Upper lobe of right lung (tissue), 1 donor: ENCODE data around the gene TMEM135. TPM values are rescaled to one million over a fixed set of nuclear protein-coding genes. Genes with fewer than 3 reads are reported as not detected.
"Not testable (repeated sequence)": the region's sequence is repeated elsewhere in the genome, so short reads cannot be mapped to it uniquely, and the experiment has no call there.

Experiments used
- ATAC-seq: fragments of 200-7000 bp; cut with Tn5 transposase; one replicate; pipeline ENCODE4 v1.9.1; 2020; ENCODE audit warnings: mild to moderate bottlenecking, moderate library complexity
- DNase-seq: peaks from one replicate; pipeline ENCODE4 v3.0.0-alpha.2; 2020
- H3K27ac ChIP-seq: fragments of 200-600 bp; one replicate; pipeline ENCODE4 v1.8.0; 2022
- H3K27me3 ChIP-seq: fragments of 200-600 bp; one replicate; pipeline ENCODE4 v1.8.0; 2022; ENCODE audit warnings: mild to moderate bottlenecking
- H3K36me3 ChIP-seq: fragments of 200-600 bp; one replicate; pipeline ENCODE4 v1.8.0; 2022
- H3K4me1 ChIP-seq: fragments of 200-600 bp; one replicate; pipeline ENCODE4 v1.8.0; 2022
- H3K4me3 ChIP-seq: fragments of 200-600 bp; one replicate; pipeline ENCODE4 v1.8.0; 2022; ENCODE audit warnings: mild to moderate bottlenecking
- H3K9me3 ChIP-seq: fragments of 200-600 bp; one replicate; pipeline ENCODE4 v1.8.0; 2022
- intact Hi-C: fragments of 100-400 bp; cut with DNase I; formaldehyde crosslinking; loops from one replicate; pipeline ENCODE4 v1.11.0; 2022
- total RNA-seq: library from RNA; stranded (reverse); fragmentation: NEBNext Ultra II Directional; extraction: Animal tissue kit (Norgen Biotek cat#: 25700); gene quantifications from one replicate; pipeline ENCODE4 v1.2.1, GENCODE V29; 2021
- TF ChIP-seq, protein P1 (sequence below): fragments of 200-600 bp; IDR thresholded peaks from one replicate; pipeline ENCODE4 v1.8.0; 2022; ENCODE audit warnings: antibody characterized with exemption
- donor health status: DM: no; HTN: yes; CAD: no; lungs with severe emphysema.

The TMEM135 gene
- total RNA-seq, 1 donor from 2014 or later: 24.5 TPM

DNA sequence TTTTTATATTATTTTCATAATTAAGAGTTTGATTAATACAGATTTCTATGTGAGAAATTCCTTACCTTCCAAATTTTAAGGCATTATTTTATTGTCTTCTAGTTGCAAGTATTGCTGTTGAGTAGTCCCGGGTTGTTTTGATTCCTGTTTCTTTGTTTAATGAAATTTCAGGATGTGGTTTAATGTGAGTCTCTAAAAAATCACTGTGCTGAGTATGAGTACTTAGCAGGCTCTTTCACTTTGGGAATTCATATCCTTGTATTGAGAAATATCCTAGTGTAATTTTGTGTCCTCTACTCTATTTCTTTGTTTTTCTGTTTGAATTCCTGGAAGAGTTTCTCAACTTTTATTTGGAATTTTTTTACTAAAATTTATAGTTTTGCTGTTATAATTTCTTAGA is 113.2 kb downstream of the TMEM135 start:
- no peak for DNase-seq
- no peaks in the 10 kb centered on the region for H3K27me3 ChIP-seq
- TF ChIP-seq, protein P1, sequence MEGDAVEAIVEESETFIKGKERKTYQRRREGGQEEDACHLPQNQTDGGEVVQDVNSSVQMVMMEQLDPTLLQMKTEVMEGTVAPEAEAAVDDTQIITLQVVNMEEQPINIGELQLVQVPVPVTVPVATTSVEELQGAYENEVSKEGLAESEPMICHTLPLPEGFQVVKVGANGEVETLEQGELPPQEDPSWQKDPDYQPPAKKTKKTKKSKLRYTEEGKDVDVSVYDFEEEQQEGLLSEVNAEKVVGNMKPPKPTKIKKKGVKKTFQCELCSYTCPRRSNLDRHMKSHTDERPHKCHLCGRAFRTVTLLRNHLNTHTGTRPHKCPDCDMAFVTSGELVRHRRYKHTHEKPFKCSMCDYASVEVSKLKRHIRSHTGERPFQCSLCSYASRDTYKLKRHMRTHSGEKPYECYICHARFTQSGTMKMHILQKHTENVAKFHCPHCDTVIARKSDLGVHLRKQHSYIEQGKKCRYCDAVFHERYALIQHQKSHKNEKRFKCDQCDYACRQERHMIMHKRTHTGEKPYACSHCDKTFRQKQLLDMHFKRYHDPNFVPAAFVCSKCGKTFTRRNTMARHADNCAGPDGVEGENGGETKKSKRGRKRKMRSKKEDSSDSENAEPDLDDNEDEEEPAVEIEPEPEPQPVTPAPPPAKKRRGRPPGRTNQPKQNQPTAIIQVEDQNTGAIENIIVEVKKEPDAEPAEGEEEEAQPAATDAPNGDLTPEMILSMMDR: no peak
- H3K9me3 ChIP-seq: no peaks in the 10 kb centered on the region
- no peak overlapping the region for H3K4me3 ChIP-seq
- H3K4me1 ChIP-seq: no peaks in the 10 kb centered on the region
- intact Hi-C loops: no loop called here
- H3K27ac ChIP-seq: no peak overlapping the region
- no peak for ATAC-seq
- H3K36me3 ChIP-seq: no peaks in the 10 kb centered on the region

DNA sequence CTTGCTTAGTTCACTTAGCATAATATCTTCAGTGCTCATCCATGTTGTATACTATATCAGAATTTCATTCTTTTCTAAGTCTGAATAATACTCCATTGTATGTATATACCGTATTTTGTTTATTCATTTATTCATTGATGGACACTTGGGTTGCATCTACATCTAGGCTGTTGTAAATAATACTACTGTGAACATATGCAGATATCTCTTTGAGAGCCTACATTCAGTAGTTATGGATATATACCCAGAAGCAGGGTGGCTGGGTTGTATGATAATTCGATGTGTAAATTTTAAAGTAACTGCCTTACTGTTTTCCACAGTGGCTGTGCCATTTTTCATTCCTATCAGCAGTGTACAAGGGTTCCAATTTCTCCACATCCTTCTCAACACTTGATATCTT is 116.5 kb downstream of the TMEM135 start:
- H3K36me3 ChIP-seq: no peaks in the 10 kb centered on the region
- no peak for ATAC-seq
- H3K4me3 ChIP-seq: no peak overlapping the region
- no peak for DNase-seq
- H3K4me1 ChIP-seq: no peaks in the 10 kb centered on the region
- TF ChIP-seq, protein P1: no peak
- no peak overlapping the region for H3K27ac ChIP-seq
- intact Hi-C loops: no loop called here
- H3K9me3 ChIP-seq: no peaks in the 10 kb centered on the region
- no peaks in the 10 kb centered on the region for H3K27me3 ChIP-seq

DNA sequence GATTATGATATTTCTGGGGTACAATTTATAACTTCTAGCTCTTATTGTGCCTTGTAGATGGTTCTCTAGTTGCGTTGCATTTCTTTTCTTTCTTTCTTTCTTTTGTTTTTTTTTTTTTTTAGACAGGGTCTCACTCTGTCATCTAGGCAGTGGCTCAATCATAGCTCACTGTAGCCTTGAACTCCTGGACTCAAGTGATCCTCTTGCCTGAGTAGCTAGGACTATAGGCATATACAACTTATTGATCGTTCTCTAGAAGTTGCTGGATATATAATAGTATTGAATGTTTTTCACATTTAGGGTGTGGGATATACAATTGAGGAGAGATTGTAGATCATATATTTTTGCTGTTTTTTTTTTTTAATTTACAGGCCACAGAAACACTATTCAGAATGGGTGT is 119.2 kb downstream of the TMEM135 start:
- TF ChIP-seq, protein P1: no peak
- DNase-seq (no peak), ATAC-seq (no peak)
- no peaks in the 10 kb centered on the region for H3K36me3 ChIP-seq
- H3K4me3 ChIP-seq: no peak overlapping the region
- no peaks in the 10 kb centered on the region for H3K9me3 ChIP-seq
- intact Hi-C loops: no loop called here
- H3K4me1 ChIP-seq: no peaks in the 10 kb centered on the region
- no peak overlapping the region for H3K27ac ChIP-seq
- H3K27me3 ChIP-seq: no peaks in the 10 kb centered on the region

DNA sequence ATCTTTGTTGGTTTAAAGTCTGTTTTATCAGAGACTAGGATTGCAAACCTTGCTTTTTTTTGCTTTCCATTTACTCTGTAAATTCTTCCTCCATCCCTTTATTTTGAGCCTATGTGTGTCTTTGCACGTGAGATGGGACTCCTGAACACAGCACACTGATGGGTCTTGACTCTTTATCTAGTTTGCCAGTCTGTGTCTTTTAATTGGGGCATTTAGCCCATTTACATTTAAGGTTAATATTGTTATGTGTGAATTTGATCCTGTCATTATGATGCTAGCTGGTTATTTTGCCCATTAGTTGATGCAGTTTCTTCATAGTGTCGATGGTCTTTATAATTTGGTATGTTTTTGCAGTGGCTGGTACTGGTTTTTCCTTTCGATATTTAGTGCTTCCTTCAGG is 131.3 kb downstream of the TMEM135 start:
- DNase-seq, H3K27me3 ChIP-seq, H3K36me3 ChIP-seq, ATAC-seq, H3K4me3 ChIP-seq, intact Hi-C loops, H3K27ac ChIP-seq: not testable (repeated sequence)
- H3K4me1 ChIP-seq: peaks cover 11% of the 10 kb centered on the region
- peaks cover 11% of the 10 kb centered on the region for H3K9me3 ChIP-seq

DNA sequence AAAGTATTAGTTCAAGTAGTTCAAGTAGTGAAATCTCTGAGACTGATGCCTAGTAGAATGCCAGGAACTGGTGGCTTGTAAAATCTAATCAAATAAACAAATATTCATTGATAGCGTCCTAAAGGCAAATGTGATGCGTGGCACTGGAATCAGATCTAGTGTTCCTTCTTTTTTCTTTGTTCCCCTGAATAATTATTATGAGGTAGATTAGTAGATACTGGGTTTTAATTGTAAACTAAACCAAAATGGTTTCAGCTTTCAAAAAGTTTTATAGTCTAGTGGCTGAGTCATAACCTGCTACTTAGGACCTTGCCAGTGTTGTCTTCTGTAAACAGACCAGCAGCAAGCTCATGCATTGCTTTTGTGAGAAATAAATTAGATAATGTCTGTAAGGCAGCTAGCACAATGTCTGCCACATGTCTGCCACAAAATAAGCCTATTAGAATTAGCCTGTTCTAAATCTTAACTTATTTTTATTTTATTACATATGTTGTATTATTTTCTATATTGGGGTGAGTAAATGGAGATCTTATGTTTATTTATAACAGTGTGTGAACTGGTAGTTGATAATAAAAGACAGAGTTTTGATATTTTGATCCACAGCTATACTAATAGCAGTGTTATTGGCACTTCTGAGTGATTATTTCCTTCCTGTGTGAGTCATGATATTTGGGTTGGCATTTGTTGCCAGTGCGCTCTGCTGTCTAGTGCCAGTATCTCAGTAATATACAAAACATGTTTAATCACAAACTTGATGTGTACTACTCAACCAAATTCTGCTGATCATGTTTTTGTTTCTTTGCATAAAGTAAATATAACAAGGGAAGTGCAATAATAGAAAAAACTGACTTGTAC is 135.7 kb downstream of the TMEM135 start:
- intact Hi-C loops: no loop called here
- H3K4me1 ChIP-seq: peaks cover 11% of the 10 kb centered on the region
- no peak overlapping the region for H3K4me3 ChIP-seq
- DNase-seq (no peak), ATAC-seq (no peak)
- H3K27me3 ChIP-seq: no peaks in the 10 kb centered on the region
- no peaks in the 10 kb centered on the region for H3K36me3 ChIP-seq
- no peak overlapping the region for H3K27ac ChIP-seq
- TF ChIP-seq, protein P1: no peak
- H3K9me3 ChIP-seq: peaks cover 9% of the 10 kb centered on the region

DNA sequence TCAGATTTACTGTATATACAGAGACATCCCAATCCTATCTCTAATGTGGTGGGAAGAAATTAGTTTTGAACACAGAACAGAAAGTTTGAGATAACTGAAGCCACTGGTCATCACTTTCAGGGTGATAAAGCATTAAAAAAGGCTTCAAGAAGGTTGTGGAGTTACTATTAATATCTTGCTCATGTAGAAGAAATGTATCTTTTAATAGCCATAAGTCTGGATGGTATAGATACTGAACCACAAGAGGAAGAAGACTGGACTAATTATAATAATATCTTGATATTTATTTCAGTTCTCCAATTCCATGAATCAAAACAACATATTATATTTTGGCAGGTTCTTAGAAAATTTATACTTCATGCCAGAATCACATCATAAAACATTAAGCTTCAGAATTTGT is 137.1 kb downstream of the TMEM135 start:
- Histone ChIP-seq H3K27ac (no peak overlapping the region), H3K9me3 (no peaks in the 10 kb centered on the region), H3K27me3 (no peaks in the 10 kb centered on the region), H3K36me3 (no peaks in the 10 kb centered on the region), H3K4me3 (no peak overlapping the region), H3K4me1 (peaks cover 11% of the 10 kb centered on the region)
- intact Hi-C loops: no loop called here
- DNase-seq (no peak), ATAC-seq (no peak)
- TF ChIP-seq, protein P1: no peak
